K562 (cell line): Measurements from ENCODE around the gene MOSPD3. TPM values are rescaled to one million over a fixed set of nuclear protein-coding genes. Genes with fewer than 3 reads are reported as not detected.

ENCODE experiments used
- ATAC-seq: fragments of 200-7000 bp; cut with Tn5 transposase; 3 replicates; pipeline ENCODE4 v1.9.1; 2020; ENCODE audit warnings: moderate library complexity
- BruUV-seq: library from RNA; stranded (reverse); fragments of 400-500 nt; replicated peaks from 2 replicates; lab custom pipeline; 2021; lab: Mats Ljungman, UMichigan
- CTCF ChIA-PET: fragments of 300-600 bp; formaldehyde crosslinking; extraction: SDS; loops from one replicate; lab custom pipeline; 2021; ENCODE audit warnings: low intra/inter-chr PET ratio; lab: Yijun Ruan, JAX
- POLR2A ChIA-PET: fragments of 300-600, 350-650 bp; sonication (Branson Sonifier 250); formaldehyde crosslinking; extraction: SDS; loops from one replicate; lab custom pipeline; 2021; ENCODE audit warnings: antibody characterized with exemption, inconsistent platforms; lab: Yijun Ruan, JAX
- DNase-seq, 4 experiments: peaks; one replicate each; pipeline versions ENCODE4 v3.0.0 to v3.0.0-alpha.2; 2011 to 2018; ENCODE audit warnings: low spot score in 3 of 4, mixed read lengths in 3 of 4; ENCODE audit errors: extremely low read depth in 1 of 4
- FAIRE-seq: peaks from 2 replicates; lab custom pipeline; 2011; peaks lifted over from hg19 to GRCh38; lab: Jason Lieb, UNC
- H2AFZ ChIP-seq: 2 replicates; pipeline ENCODE4 v1.6.0; 2011; ENCODE audit warnings: low read depth, low read length, control low read depth, inconsistent platforms
- H3K27ac ChIP-seq: fragments of 200-600 bp; 3 replicates; pipeline ENCODE4 v1.8.0; 2011; ENCODE audit warnings: low read depth, mild to moderate bottlenecking, control low read depth, inconsistent platforms, low read length, moderate library complexity, mixed read lengths; ENCODE audit errors: extremely low read depth
- H3K27me3 ChIP-seq, 2 experiments: fragments of 300-600 bp in 1 of 2; 2 replicates in 1 of 2; 3 replicates in 1 of 2; pipeline versions ENCODE4 v1.6.0 to v1.8.0; 2011; ENCODE audit warnings: inconsistent platforms in 2 of 2, low read length in 2 of 2, mild to moderate bottlenecking in 1 of 2, mixed read lengths in 1 of 2, moderate library complexity in 1 of 2; ENCODE audit not compliant: control insufficient read depth in 2 of 2, insufficient read depth in 2 of 2
- H3K36me3 ChIP-seq: fragments of 300-600 bp; 3 replicates; pipeline ENCODE4 v1.8.0; 2011; ENCODE audit warnings: mild to moderate bottlenecking, low read length, inconsistent platforms; ENCODE audit not compliant: control insufficient read depth, insufficient read depth
- H3K4me1 ChIP-seq, 2 experiments: fragments of 200-600 bp in 1 of 2; replicated peaks in 1 of 2; 2 replicates in 1 of 2; 3 replicates in 1 of 2; pipeline versions ENCODE4 v1.5.1 to v1.8.0; 2011; ENCODE audit warnings: inconsistent platforms in 2 of 2, low read length in 2 of 2, mild to moderate bottlenecking in 1 of 2, mixed read lengths in 1 of 2, moderate library complexity in 1 of 2; ENCODE audit not compliant: control insufficient read depth in 2 of 2, insufficient read depth in 2 of 2
- H3K4me2 ChIP-seq: 2 replicates; pipeline ENCODE4 v1.6.1; 2011; ENCODE audit warnings: low read length, control low read depth, inconsistent platforms, mixed read lengths; ENCODE audit not compliant: insufficient read depth
- H3K4me3 ChIP-seq: fragments of 200-600 bp; sonication (generic), shearing (Covaris generic); 2 replicates; pipeline ENCODE4 v1.5.1; 2016; ENCODE audit warnings: control low read depth, inconsistent platforms
- H3K79me2 ChIP-seq: fragments of 200-600 bp; 3 replicates; pipeline ENCODE4 v1.8.0; 2011; ENCODE audit warnings: low read length, inconsistent platforms; ENCODE audit not compliant: control insufficient read depth, insufficient read depth
- H3K9ac ChIP-seq, 2 experiments: 2 replicates each; pipeline versions ENCODE4 v1.6.0 to v1.6.1; 2011; ENCODE audit warnings: low read depth in 2 of 2, low read length in 2 of 2, control low read depth in 1 of 2, inconsistent platforms in 1 of 2, mild to moderate bottlenecking in 1 of 2, mixed read lengths in 1 of 2; ENCODE audit not compliant: insufficient read depth in 1 of 2
- H3K9me1 ChIP-seq: one replicate; pipeline ENCODE4 v1.6.0; 2011; ENCODE audit warnings: inconsistent platforms, mild to moderate bottlenecking, low read length, moderate library complexity; ENCODE audit not compliant: control insufficient read depth, insufficient read depth
- H3K9me3 ChIP-seq: replicated peaks from 2 replicates; pipeline ENCODE4 v1.5.1; 2011; ENCODE audit warnings: low read depth, low read length, inconsistent platforms; ENCODE audit not compliant: control insufficient read depth, insufficient read depth
- H4K20me1 ChIP-seq: replicated peaks from 2 replicates; pipeline ENCODE4 v1.6.1; 2011; ENCODE audit warnings: low read length, inconsistent platforms, mixed read lengths; ENCODE audit not compliant: control insufficient read depth, insufficient read depth
- ID3 ChIP-seq, 2 experiments: fragments of 250-450 bp in 1 of 2; fragments of 450-650 bp in 1 of 2; sonication (Bioruptor Pico) in 1 of 2; IDR thresholded peaks; 2 replicates each; pipeline versions ENCODE4 v1.6.1 to v1.8.0; 2016 to 2021; ENCODE audit warnings: mild to moderate bottlenecking in 2 of 2, moderate library complexity in 2 of 2, missing compliant biosample characterization in 1 of 2, missing genetic modification characterization in 1 of 2
- PRDM10 ChIP-seq: fragments of 450-650 bp; IDR thresholded peaks from 2 replicates; pipeline ENCODE4 v1.6.1; 2018; ENCODE audit not compliant: partially characterized antibody
- TGIF2 ChIP-seq: sonication (generic); formaldehyde crosslinking; IDR thresholded peaks from 2 replicates; pipeline ENCODE4 v1.8.1; 2022; ENCODE audit warnings: mild to moderate bottlenecking, missing genetic modification reagents, moderate library complexity
- ZNF785 ChIP-seq: fragments of 250-450 bp; sonication (Bioruptor Pico); IDR thresholded peaks from 2 replicates; pipeline ENCODE4 v1.4.0; 2020; ENCODE audit warnings: mild to moderate bottlenecking
- WGBS: fragments of 100-300 bp; shearing (Covaris generic); methylation state at CpG from one replicate; pipeline ENCODE4 v1.1.6; 2016; ENCODE audit warnings: low coverage, mixed read lengths; ENCODE audit not compliant: insufficient coverage; ENCODE audit errors: missing lambda C conversion rate; 5-methylcytosine and 5-hydroxymethylcytosine counted together
- in situ Hi-C: fragments of 300-500 bp; cut with MboI; formaldehyde crosslinking; loops from 4 replicates; pipeline ENCODE4 v1.15.0; 2018; ENCODE audit warnings: inconsistent platforms, mixed read lengths
- intact Hi-C: fragments of 100-400 bp; cut with micrococcal nuclease; formaldehyde crosslinking; loops from 2 replicates; pipeline ENCODE4 v1.14.2; 2022
- polyA plus RNA-seq, 8 experiments: library from polyadenylated mRNA; depleted of rRNA in 4 of 8; stranded (reverse) in 5 of 8; unstranded in 3 of 8; fragments of >200 nt; fragmentation: Nextera tagmentation in 2 of 8; fragmentation: Illumina TruSeq in 1 of 8; extraction: Ambion mirVana in 2 of 8; extraction: Trizol in 1 of 8; gene quantifications; 2 replicates each; pipeline versions ENCODE4 v1.2.1 to v1.2.3, GENCODE V29; 2011 to 2014; ENCODE audit warnings: inconsistent platforms in 1 of 8, missing spikeins in 1 of 8
- total RNA-seq, 7 experiments: library from RNA; depleted of rRNA in 6 of 7; stranded (reverse); fragments of >200 nt in 6 of 7; fragmentation: Illumina TruSeq in 2 of 7; extraction: Trizol in 2 of 7; gene quantifications; 2 replicates each; pipeline versions ENCODE4 v1.2.1 to v1.2.3, GENCODE V29; 2011 to 2021; ENCODE audit warnings: low replicate concordance in 1 of 7
- TF ChIP-seq, protein P1 (sequence below): sonication (generic); formaldehyde crosslinking; IDR thresholded peaks from 2 replicates; pipeline ENCODE4 v1.8.1; 2023; ENCODE audit warnings: missing genetic modification reagents, mild to moderate bottlenecking, borderline replicate concordance
- TF ChIP-seq, protein P2 (sequence below): fragments of 200-400 bp; formaldehyde crosslinking; IDR thresholded peaks from 2 replicates; pipeline ENCODE4 v1.6.1; 2017; ENCODE audit warnings: mild to moderate bottlenecking, low read depth, low read length, moderate library complexity

MOSPD3 gene
- total and polyA plus RNA-seq, 9 of the 15 experiments (the other 6 are each of a cell fraction or from before 2014, with no cell fraction given), result 1.4 to 32.1 (median 7.3) TPM

DNA sequence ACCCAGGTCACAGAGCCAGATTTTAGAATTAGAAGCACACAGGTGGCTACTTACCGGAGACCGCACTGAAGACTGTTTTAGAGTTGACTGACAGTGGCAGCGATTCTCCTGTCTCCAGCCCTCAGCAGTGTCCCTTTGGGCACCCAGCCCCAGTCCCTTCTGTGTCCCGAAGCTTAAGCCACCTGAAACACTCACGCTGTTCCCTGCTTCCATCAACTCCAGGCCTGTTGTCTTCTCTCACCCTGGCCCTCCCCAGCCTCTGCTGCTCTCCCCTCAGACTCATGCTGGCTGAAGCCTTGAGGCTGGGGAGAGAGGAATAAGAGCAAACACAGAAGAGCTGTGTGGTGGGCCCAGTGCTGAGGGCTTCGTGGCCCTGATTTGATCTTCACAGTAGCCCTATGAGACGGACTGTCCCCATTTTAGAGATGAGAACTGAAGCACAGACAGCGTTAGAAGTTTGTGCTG lies 49.2 kb upstream of the MOSPD3 start:
- Histone ChIP-seq H3K36me3 (peaks cover 17% of the 10 kb centered on the region; the same call in 2 of the 3 replicates), H3K4me3 (no peak overlapping the region), H3K9ac (no peak overlapping the region; a peak in 1 of 4 replicates), H3K27me3 (no peaks in the 10 kb centered on the region), H3K4me2 (no peak overlapping the region), H3K9me1 (no peaks in the 10 kb centered on the region), H3K79me2 (no peaks in the 10 kb centered on the region), H3K9me3 (no peaks in the 10 kb centered on the region), H2AFZ (no peak overlapping the region), H4K20me1 (no peaks in the 10 kb centered on the region), H3K27ac (no peak overlapping the region), H3K4me1 (peaks cover 0 to 31% of the 10 kb centered on the region in 2 experiments; a peak in 3 of 5 replicates)
- no peak for DNase-seq
- intact Hi-C loops (no loop called here), in situ Hi-C loops (loop anchor here (25.0 kb wide), 1 partner anchor 101 kb away; the partner anchor contains the start of gene SPACDR)
- ChIA-PET CTCF (interaction anchor here (0.6 to 1.9 kb wide), 5 partner anchors 25 to 162 kb away, joined by 3 to 9 read pairs (median 5); no protein-coding TSS in a partner anchor), POLR2A (interaction anchor here (1.0 kb wide), 1 partner anchor 108 kb away, joined by 3 read pairs; no protein-coding TSS in a partner anchor)
- FAIRE-seq, result no peak
- ATAC-seq, result no peak
- no TSS peak for BruUV-seq
- 70% methylated on average over 8 of the region's 8 CpGs for WGBS
- TF ChIP-seq, protein P1, sequence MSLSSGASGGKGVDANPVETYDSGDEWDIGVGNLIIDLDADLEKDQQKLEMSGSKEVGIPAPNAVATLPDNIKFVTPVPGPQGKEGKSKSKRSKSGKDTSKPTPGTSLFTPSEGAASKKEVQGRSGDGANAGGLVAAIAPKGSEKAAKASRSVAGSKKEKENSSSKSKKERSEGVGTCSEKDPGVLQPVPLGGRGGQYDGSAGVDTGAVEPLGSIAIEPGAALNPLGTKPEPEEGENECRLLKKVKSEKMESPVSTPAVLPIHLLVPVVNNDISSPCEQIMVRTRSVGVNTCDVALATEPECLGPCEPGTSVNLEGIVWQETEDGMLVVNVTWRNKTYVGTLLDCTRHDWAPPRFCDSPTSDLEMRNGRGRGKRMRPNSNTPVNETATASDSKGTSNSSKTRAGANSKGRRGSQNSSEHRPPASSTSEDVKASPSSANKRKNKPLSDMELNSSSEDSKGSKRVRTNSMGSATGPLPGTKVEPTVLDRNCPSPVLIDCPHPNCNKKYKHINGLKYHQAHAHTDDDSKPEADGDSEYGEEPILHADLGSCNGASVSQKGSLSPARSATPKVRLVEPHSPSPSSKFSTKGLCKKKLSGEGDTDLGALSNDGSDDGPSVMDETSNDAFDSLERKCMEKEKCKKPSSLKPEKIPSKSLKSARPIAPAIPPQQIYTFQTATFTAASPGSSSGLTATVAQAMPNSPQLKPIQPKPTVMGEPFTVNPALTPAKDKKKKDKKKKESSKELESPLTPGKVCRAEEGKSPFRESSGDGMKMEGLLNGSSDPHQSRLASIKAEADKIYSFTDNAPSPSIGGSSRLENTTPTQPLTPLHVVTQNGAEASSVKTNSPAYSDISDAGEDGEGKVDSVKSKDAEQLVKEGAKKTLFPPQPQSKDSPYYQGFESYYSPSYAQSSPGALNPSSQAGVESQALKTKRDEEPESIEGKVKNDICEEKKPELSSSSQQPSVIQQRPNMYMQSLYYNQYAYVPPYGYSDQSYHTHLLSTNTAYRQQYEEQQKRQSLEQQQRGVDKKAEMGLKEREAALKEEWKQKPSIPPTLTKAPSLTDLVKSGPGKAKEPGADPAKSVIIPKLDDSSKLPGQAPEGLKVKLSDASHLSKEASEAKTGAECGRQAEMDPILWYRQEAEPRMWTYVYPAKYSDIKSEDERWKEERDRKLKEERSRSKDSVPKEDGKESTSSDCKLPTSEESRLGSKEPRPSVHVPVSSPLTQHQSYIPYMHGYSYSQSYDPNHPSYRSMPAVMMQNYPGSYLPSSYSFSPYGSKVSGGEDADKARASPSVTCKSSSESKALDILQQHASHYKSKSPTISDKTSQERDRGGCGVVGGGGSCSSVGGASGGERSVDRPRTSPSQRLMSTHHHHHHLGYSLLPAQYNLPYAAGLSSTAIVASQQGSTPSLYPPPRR (CRISPR knock-in tag), result no peak
- no peak for TF ChIP-seq ZNF785 (CRISPR knock-in tag)
- TF ChIP-seq, protein P2, sequence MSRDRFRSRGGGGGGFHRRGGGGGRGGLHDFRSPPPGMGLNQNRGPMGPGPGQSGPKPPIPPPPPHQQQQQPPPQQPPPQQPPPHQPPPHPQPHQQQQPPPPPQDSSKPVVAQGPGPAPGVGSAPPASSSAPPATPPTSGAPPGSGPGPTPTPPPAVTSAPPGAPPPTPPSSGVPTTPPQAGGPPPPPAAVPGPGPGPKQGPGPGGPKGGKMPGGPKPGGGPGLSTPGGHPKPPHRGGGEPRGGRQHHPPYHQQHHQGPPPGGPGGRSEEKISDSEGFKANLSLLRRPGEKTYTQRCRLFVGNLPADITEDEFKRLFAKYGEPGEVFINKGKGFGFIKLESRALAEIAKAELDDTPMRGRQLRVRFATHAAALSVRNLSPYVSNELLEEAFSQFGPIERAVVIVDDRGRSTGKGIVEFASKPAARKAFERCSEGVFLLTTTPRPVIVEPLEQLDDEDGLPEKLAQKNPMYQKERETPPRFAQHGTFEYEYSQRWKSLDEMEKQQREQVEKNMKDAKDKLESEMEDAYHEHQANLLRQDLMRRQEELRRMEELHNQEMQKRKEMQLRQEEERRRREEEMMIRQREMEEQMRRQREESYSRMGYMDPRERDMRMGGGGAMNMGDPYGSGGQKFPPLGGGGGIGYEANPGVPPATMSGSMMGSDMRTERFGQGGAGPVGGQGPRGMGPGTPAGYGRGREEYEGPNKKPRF, result no peak
- no peak for TF ChIP-seq ID3 (CRISPR knock-in tag; IDR thresholded peaks at IDR 0.05)
- no peak for TF ChIP-seq ID3 (tag; IDR thresholded peaks at IDR 0.05)
- TF ChIP-seq TGIF2 (CRISPR knock-in tag), result no peak
- TF ChIP-seq PRDM10, result no peak
